ENCODE measurements around the gene THY1.

DNA sequence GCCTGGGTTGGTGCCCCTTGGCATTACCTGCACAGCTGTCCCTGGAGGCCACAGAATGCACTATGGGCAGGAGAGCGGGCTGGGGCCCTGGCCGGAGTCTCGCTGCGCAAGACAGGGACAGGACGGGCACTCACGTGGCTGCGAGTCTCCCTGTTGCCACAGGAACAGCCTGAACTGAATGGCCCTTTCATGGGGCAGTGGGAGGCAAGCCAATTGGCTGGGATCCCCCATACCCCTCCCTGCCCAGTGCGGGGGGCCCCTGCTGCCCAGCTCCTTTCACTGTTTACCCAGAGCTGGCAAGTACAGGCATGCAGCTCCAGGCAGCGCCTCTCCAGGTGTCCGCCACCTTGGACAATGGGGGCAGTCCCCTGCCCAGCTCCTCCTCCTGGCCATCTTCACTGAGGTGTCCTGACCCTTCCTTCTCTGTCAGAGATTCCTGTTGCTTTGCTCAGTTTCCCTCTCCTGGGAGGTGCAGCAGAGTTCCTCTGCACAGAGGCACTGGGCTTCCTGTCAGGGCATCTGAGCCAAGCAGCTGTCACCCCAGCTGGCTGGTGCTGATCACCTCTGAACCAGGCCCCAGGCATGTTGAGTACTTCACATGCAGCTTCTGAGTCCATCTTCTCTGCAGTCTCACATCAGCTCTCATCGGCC lies 46.6 kb downstream of the THY1 start:
- TF ChIP-seq TAF1 (IDR thresholded peaks at IDR 0.05; ENCODE audit: low read depth, low read length) (no peak), POLR2AphosphoS5 (IDR thresholded peaks at IDR 0.05; ENCODE audit: low read depth, low read length) (no peak), POLR2A (IDR thresholded peaks at IDR 0.05; ENCODE audit: low read depth, low read length) (no peak)

All from GM12891 (cell line).